ENCODE data around the gene GNAZ. TPM values are rescaled to one million over a fixed set of nuclear protein-coding genes. Genes with fewer than 3 reads are reported as not detected.

The GNAZ gene
- total RNA-seq, 1 donor from 2014 or later: 0.51 TPM

GRCh38 chr22:23113067-23113846, 42.9 kb downstream of the GNAZ start:
- Mint-ChIP-seq H3K4me3 (no peak overlapping the region), H3K4me1 (no peaks in the 10 kb centered on the region), H3K27me3 (no peaks in the 10 kb centered on the region), H3K9me3 (no peaks in the 10 kb centered on the region), H3K36me3 (ENCODE audit: low read depth) (no peaks in the 10 kb centered on the region), H3K27ac (no peak overlapping the region)
- intact Hi-C loops (cut with micrococcal nuclease): no loop called here
- no peak for DNase-seq

GRCh38 chr22:23113847-23114720, 43.8 kb downstream of the GNAZ start:
- Mint-ChIP-seq H3K27ac (no peak overlapping the region), H3K36me3 (ENCODE audit: low read depth) (no peaks in the 10 kb centered on the region), H3K4me1 (no peaks in the 10 kb centered on the region), H3K4me3 (no peak overlapping the region), H3K27me3 (no peaks in the 10 kb centered on the region), H3K9me3 (no peaks in the 10 kb centered on the region)
- intact Hi-C loops (cut with micrococcal nuclease): no loop called here
- no peak for DNase-seq

GRCh38 chr22:23114721-23115020, 44.4 kb downstream of the GNAZ start:
- no peak overlapping the region for H3K4me3 Mint-ChIP-seq
- peaks cover 4% of the 10 kb centered on the region for H3K9me3 Mint-ChIP-seq
- peaks cover 2% of the 10 kb centered on the region for H3K36me3 Mint-ChIP-seq (ENCODE audit: low read depth)
- no peak overlapping the region for H3K27ac Mint-ChIP-seq
- intact Hi-C loops (cut with micrococcal nuclease): no loop called here
- no peaks in the 10 kb centered on the region for H3K27me3 Mint-ChIP-seq
- DNase-seq: no peak
- H3K4me1 Mint-ChIP-seq: peaks cover 5% of the 10 kb centered on the region

- H3K27me3 Mint-ChIP-seq: no peaks in the 10 kb centered on the region
- peaks cover 8% of the 10 kb centered on the region for H3K4me1 Mint-ChIP-seq
- peaks cover 3% of the 10 kb centered on the region for H3K36me3 Mint-ChIP-seq (ENCODE audit: low read depth)
Observed at GRCh38 chr22:23115369-23115768, 45.0 kb downstream of the GNAZ start.

GRCh38 chr22:23115825-23116494, 45.6 kb downstream of the GNAZ start:
- no peak overlapping the region for H3K27ac Mint-ChIP-seq
- H3K9me3 Mint-ChIP-seq: peaks cover 9% of the 10 kb centered on the region
- H3K27me3 Mint-ChIP-seq: no peaks in the 10 kb centered on the region
- H3K4me3 Mint-ChIP-seq: no peak overlapping the region
- intact Hi-C loops (cut with micrococcal nuclease): no loop called here
- DNase-seq: no peak
- peaks cover 8% of the 10 kb centered on the region for H3K4me1 Mint-ChIP-seq
- H3K36me3 Mint-ChIP-seq (ENCODE audit: low read depth): peaks cover 3% of the 10 kb centered on the region

More at GRCh38 chr22:23115369-23115768, 45.0 kb downstream of the GNAZ start:
- H3K9me3 Mint-ChIP-seq: peaks cover 9% of the 10 kb centered on the region
- no peak for DNase-seq
- H3K27ac Mint-ChIP-seq: no peak overlapping the region
- no peak overlapping the region for H3K4me3 Mint-ChIP-seq
- intact Hi-C loops (cut with micrococcal nuclease): no loop called here

GRCh38 chr22:23116506-23117263, 46.4 kb downstream of the GNAZ start:
- Mint-ChIP-seq H3K36me3 (ENCODE audit: low read depth) (peaks cover 3% of the 10 kb centered on the region), H3K4me3 (no peak overlapping the region), H3K9me3 (peaks cover 9% of the 10 kb centered on the region)

GRCh38 chr22:23117275-23117674, 47.0 kb downstream of the GNAZ start:
- Mint-ChIP-seq H3K4me3 (no peak overlapping the region), H3K4me1 (peaks cover 8% of the 10 kb centered on the region), H3K36me3 (ENCODE audit: low read depth) (peaks cover 3% of the 10 kb centered on the region), H3K9me3 (peaks cover 9% of the 10 kb centered on the region), H3K27me3 (no peaks in the 10 kb centered on the region), H3K27ac (no peak overlapping the region)
- no peak for DNase-seq
- intact Hi-C loops (cut with micrococcal nuclease): no loop called here

More at GRCh38 chr22:23116506-23117263, 46.4 kb downstream of the GNAZ start:
- no peak overlapping the region for H3K27ac Mint-ChIP-seq
- H3K4me1 Mint-ChIP-seq: peaks cover 8% of the 10 kb centered on the region
- intact Hi-C loops (cut with micrococcal nuclease): no loop called here
- DNase-seq: no peak
- no peaks in the 10 kb centered on the region for H3K27me3 Mint-ChIP-seq

GRCh38 chr22:23117891-23118646, 47.8 kb downstream of the GNAZ start:
- H3K9me3 Mint-ChIP-seq: peaks cover 9% of the 10 kb centered on the region
- H3K4me3 Mint-ChIP-seq: no peak overlapping the region
- no peak for DNase-seq
- intact Hi-C loops (cut with micrococcal nuclease): no loop called here
- H3K36me3 Mint-ChIP-seq (ENCODE audit: low read depth): peaks cover 3% of the 10 kb centered on the region
- no peaks in the 10 kb centered on the region for H3K27me3 Mint-ChIP-seq
- no peak overlapping the region for H3K27ac Mint-ChIP-seq
- H3K4me1 Mint-ChIP-seq: peaks cover 8% of the 10 kb centered on the region

GRCh38 chr22:23118647-23119493, 48.6 kb downstream of the GNAZ start:
- peaks cover 9% of the 10 kb centered on the region for H3K9me3 Mint-ChIP-seq
- H3K4me1 Mint-ChIP-seq: peaks cover 8% of the 10 kb centered on the region
- intact Hi-C loops (cut with micrococcal nuclease): no loop called here
- no peaks in the 10 kb centered on the region for H3K27me3 Mint-ChIP-seq
- no peak for DNase-seq
- H3K4me3 Mint-ChIP-seq: peak overlapping the region; percentile 24
- peaks cover 3% of the 10 kb centered on the region for H3K36me3 Mint-ChIP-seq (ENCODE audit: low read depth)
- peak overlapping the region; percentile 90 for H3K27ac Mint-ChIP-seq

- H3K4me3 Mint-ChIP-seq: peak overlapping the region; percentile 24
- H3K27me3 Mint-ChIP-seq: no peaks in the 10 kb centered on the region
- peak; percentile 81 for DNase-seq
- intact Hi-C loops (cut with micrococcal nuclease): no loop called here
- peaks cover 8% of the 10 kb centered on the region for H3K4me1 Mint-ChIP-seq
- H3K9me3 Mint-ChIP-seq: peaks cover 9% of the 10 kb centered on the region
- peak overlapping the region; percentile 90 for H3K27ac Mint-ChIP-seq
- peaks cover 3% of the 10 kb centered on the region for H3K36me3 Mint-ChIP-seq (ENCODE audit: low read depth)
Observed at GRCh38 chr22:23119494-23120414, 49.4 kb downstream of the GNAZ start.

- H3K27ac Mint-ChIP-seq: no peak overlapping the region
Observed at GRCh38 chr22:23120415-23120899, 50.1 kb downstream of the GNAZ start.

More at GRCh38 chr22:23120415-23120899, 50.1 kb downstream of the GNAZ start:
- Mint-ChIP-seq H3K36me3 (ENCODE audit: low read depth) (peaks cover 3% of the 10 kb centered on the region), H3K4me1 (peaks cover 8% of the 10 kb centered on the region), H3K4me3 (no peak overlapping the region), H3K27me3 (no peaks in the 10 kb centered on the region), H3K9me3 (peaks cover 9% of the 10 kb centered on the region)
- intact Hi-C loops (cut with micrococcal nuclease): no loop called here
- no peak for DNase-seq

Data from activated CD4-positive, alpha-beta T cell treated with anti-CD3 and anti-CD28 coated beads, Interleukin-2, amount 10 ng/mL, durations not matched to agents 24 days and 14 days (primary cell).